IPS-NIHi11 (cell line): ENCODE results near the gene RNF144A.

ENCODE experiments used
- DNase-seq: peaks from one replicate; pipeline ENCODE4 v3.0.0; 2012; ENCODE audit warnings: mixed read lengths, low spot score

The RNF144A gene

DNA sequence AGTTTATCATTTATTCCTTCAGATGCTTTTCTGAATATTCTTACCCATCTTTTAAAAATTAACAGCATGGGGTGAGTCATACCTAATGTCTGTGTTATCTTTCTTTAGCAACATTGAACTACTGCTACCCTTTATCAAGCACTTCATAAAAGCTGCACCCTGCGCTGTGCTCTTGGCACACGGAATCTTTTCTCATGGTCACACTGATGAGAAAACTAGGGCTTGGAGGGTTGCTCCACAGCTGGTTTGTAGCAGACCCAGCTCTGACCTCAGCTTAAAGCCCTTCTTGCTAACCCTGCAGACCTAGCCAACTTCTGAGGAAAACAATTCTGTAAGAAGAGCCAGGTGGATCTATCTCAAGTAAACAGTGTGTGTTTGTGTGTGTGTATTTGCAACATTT is 106.3 kb downstream of the RNF144A start:
- no peak for DNase-seq

DNA sequence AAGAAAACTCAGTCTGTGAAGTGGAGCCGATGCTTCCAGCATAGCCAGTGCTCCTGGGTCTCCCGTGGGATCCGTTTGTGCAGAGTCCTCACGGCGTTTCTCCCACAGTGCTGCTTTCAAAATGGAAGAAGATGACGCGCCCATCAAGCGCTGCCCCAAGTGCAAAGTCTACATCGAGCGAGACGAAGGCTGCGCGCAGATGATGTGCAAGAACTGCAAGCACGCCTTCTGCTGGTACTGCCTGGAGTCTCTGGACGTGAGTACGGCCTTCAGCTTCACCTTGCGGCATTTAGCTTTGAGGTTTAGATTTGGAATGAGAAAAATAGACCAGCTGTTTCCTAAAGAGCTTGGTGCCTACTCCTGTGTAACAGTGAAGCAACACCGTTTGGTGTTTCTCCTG is 107.0 kb downstream of the RNF144A start:
- no peak for DNase-seq

DNA sequence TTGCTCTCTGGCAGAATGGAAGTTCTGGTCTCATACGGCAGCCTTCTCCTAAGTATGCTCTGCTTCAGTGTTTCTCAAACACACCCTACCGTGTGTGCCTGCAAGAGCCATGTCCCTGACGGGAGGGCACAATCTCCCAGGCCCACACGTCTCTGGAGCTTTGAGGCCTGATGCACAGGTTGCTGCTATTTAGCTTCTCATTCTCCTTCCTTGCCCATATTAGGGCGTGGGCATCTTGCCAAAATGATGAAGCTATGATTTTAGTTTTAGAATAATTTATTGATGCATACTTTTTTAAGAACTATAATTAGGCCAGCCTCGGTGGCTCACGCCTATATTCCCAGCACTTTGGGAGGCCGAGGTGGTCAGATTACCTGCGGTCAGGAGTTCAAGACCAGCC is 107.9 kb downstream of the RNF144A start:
- DNase-seq, result no peak

DNA sequence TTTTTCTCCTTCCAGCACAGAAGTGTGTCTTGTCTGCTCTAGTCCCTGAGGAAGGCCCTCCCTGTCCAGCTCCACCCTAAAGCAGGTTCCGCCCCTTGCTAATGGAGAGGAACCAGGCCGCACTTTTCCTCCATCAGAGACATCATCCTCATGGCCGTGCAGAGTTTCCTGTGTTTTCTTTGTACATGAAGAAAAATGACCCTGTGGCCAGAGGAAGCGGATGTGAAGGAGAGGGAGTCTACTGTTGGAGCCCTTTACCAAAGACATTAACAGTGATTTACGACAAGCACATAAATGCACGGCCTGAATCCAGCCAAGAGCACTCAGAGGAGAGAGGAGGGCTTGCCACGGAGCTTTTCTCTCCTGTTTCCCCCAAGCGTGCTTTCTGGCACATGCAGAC is 109.5 kb downstream of the RNF144A start:
- no peak for DNase-seq

DNA sequence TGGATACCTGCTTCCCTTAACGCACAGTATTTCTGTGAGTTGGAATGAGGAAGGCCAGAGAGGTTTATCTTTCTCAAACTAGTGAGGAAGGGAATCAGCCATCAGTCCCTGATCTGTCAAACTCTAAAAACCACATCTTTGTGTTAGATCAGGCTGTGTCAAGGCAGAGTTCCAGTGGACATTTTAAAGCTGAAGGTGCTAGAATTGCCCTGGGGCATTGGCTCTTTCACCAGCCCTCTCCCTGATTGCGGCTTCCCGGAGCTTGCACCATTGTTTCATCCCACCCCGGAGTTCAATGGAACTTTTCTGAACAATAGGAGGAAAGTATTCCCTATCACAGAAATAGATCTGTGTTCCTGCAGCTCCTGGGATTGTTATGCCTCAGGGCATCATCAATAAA is 110.2 kb downstream of the RNF144A start:
- no peak for DNase-seq

DNA sequence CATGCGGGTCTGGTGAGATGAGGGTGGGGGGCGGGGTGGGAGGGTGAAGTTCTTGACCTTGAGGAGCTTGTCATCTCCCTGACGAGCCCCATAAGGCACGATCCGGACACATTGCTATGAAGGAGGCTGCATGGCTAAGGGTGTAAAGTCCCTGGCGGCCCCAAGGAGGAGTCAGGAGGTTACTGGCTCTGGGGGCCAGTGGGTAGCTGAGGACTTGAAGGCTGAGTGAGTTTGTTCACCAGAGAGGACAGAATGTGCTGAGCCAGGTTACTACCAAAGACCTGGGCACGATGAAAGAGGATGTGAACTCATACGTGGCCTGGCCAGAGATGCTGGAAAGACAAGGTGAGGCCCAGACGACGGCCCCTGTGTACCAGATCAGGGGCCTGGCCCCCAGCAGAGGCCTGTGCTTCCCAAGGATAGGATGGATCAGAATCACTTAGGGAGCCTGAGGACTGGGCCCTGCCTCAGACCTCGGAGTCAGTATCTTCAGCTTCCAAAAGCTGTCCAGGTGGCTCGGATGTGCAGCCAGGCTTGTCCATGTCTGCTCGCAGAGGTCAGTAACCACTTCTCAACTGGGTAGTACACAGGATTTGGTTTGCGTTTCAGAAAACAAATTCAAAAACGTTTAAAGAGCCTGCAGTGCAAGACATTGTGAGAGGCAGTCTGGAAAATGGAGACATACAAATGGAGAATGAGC is 110.9 kb downstream of the RNF144A start:
- no peak for DNase-seq

DNA sequence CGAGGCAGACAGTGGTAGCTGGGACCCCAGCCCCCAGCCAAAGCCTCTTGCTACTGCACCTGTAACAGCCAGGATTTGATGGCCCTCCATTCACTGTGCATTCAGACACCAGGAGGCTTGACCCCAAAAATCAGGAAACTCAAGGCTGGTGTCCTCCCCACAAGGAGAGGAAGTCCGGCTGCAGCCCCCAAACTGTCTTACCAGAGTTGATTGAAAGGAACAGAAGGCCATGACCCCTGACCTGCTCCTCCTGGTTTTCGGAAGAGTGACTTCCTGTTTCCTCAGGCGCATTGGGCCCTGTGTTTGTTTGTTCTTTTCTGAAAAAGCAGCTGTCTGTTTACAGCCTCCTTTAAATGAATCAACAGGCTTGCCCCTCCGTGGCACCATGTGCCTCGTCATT is 111.6 kb downstream of the RNF144A start:
- no peak for DNase-seq

DNA sequence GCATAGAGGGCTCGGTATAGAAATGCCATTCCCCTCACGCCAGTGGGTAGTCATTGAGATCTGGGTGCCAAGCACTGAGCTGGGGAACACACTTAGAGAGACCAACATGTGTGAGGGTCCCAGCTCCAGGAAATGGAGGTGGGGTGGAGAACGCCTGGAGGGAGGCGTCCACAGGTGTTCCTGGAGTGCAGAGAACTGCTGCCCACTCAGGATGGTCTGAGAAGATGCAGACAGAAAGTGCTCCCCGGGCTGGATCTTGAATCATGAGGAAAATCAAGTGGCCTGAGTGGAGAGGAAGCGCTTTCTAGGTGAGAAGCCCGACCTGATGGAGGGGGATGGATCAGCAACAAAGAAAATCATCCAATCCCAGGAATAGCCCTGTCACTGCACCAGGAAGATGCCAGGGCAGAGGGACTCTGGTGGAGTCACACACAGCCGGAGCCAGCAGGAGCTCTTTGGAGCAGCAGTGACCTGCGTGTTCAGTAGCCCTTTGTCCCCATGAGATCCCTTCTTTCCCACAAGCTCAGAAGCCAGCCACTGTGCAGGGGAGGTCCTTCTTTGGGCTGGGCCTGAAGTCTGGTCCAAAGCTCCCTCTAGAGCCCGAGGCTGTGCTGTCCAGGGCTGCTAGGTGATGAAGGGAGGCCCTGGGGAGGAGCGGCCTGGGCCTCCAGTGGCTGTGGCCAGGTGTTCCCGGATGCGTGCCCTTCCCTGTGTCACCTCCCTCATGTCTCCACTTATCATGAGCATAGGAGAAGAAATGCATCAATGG is 112.3 kb downstream of the RNF144A start:
- DNase-seq, result no peak

DNA sequence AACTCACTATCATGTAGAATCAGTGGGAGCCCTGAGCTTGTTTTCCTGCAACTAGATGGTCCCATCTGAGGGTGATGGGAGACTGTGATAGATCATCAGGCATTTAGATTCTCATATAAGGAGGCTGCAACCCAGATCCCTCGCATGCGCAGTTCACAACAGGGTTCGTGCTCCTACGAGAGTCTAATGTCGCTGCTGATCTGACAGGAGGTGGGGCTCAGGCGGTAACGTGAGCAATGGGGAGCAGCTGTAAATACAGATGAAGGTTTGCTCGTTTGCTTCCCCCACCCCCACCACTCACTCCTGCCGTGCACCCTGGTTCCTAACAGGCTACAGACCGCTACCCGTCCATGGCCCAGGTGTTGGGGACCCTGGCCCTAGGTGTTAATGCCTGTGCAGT is 113.6 kb downstream of the RNF144A start:
- DNase-seq, result no peak

DNA sequence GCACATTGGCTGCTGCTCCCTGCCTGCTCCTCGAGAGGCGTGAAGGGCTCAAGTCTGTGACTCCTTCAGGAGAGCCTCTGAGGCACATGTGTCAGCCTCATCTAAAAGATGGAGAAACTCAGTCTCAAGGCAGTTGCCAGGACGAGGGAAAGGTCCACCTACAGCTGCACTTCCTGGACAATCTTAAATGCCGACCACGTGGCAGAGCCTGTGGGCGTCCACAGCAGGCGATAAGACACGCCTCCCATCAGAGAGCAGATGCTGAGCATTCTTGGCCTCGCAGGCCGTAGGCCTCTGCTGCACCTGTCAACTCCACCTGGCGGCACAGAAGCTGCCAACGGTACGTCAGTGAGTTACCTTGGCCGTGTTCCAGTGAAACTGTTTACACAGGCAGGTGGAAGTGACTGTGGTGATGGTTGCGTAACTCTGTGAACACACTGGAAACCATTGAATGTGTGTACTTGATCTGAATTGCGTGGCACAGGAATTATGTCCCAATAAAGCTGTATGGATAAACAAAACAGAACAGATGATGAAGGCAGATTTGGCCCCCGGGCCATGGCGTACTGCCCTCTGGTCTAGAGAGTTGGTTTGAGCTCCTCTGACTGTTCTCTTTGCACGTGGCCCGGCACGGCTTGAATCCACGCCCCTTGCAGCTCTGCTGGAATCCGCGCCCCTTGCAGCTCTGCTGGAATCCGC is 114.5 kb downstream of the RNF144A start:
- peak; percentile 47 for DNase-seq

DNA sequence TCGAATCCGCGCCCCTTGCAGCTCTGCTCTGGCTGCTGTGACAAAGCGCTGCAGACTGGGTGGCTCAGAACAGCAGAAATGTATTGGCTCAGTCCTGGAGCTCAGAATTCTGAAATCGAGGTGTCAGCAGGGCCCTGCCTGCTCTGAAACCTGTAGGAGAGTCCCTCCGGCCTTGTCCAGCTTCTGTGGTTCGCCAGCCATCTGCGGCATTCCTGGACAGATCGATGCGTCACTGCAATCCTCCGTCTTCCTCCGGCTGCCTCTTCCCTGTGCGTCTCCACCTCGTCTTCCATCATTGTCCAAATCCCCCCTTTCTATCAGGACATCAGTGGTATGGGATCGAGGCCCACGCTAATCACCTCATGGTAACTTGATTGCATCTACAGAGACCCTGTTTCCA is 115.2 kb downstream of the RNF144A start:
- DNase-seq, result no peak

DNA sequence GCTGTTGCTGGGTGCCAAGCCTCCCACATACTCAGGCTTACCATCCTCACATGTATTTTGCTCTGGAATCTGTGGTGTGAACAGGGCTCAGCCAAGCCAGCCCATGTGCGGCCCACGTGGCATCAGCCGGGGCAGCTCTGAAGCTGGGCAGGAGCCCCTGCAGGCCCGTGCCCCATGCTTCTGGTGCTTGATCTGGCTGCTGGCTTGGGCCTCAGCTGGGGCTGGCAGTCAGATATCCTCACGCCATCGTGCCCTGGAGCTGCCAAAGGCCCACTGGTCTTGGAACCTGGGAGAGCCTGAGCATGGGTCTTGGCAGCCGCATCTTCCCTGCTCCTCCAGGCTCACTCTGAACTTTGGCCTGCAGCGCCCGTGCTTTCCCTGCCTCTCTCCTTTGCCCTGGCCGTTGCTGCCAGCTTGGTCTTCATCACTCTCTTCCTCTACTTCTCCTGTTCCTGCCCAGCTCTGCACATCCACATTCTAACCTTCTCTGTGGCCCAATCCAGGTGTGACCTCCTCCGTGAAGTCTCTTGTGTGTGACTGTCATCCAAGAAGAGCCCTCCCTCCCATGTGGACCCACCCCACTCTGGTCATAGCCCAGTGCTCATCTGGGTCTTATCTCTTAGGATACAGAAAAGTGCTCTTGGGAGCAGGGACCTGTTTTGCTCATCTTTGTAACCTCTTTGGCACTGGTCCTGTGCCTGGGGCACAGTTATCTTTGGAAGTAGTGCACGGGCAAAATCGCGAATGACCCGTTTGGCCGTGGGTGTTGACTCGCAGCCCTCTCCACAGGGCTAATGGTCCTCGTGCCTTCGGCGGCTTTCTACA is 116.1 kb downstream of the RNF144A start:
- DNase-seq, result no peak

DNA sequence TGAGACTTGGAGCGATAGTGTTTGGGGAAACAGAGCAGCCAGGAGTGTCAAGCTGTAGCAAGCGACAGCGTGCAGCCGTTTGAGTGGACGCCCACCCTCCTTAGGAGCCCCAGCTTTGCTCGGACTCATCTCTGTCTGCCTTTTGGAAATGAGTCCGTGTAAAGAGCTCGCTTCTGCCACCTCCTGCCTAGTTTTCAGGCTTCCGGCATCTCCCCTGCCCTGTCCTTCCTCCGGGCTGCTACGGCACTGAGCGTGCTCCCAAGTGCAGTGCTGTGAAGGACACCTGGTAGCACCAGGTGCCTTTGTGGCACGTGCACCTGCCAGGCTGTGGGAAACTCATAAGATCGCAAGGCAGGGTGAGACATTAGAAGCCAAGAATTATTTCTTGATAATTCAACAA is 117.1 kb downstream of the RNF144A start:
- peak; percentile 29 for DNase-seq

DNA sequence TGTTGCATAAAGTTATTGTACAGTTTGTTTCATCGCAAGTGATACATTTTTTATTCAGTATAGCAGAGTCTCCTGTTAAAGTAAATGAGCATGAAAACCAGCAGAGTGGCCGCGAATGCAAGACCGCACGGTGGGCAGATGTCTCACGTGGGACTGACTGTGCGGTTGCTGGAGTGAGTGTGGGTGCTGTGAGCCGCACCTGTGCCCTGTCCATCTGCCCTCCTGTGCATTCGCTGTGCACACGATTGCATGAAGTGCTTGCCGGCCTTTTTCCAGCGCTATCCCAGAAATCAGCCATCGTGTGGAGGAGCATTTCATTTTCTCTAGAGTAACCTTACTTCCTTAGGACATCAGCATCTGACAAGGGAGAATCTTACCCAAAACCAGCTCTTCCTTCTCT is 118.7 kb downstream of the RNF144A start:
- DNase-seq, result no peak

DNA sequence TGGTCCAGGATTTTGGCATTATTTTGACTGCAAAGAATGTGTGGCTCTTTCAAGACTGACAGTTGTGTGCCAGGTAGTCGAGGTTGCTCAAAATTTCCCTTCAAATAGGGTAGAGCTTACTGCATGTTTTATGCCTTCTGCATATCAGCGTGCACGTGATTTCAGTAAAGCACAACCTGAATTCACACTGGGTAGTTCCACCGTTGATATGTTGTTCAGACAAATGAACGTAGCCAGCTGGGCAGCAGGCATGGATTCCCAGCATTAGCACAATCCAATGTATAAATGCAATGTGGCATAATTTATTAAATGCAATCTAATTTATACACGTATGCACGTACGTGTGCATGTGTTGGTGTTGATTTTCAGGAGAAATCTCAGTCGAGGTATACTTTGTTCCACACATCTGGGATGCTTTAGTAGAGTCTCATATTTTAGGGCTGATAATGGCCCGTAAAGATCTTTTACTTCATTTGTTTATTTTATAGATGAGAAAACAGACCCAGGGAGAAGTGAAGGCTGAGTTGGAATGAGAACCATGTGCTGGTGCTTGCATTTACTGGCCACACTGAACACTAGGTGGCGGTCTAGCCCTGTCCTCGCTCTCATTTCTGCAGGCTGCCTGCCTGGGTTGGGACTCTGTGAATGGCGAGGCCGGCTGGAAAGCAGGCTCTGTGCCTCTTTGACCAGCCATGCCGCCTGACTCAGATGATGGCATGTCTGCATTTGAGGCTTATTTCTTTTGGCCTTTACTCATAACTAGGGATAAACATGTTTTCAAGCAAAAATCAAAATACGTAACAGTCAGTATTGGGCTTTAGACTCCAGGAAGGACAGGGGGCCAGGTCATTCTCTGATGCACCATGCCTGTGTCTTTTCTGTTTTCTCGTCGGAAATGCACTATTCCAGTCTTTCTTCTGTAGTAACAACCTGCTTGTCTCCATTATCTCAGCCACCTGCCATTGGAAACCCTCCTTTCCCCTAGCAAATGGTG is 120.4 kb downstream of the RNF144A start:
- DNase-seq, result peak; percentile 80

DNA sequence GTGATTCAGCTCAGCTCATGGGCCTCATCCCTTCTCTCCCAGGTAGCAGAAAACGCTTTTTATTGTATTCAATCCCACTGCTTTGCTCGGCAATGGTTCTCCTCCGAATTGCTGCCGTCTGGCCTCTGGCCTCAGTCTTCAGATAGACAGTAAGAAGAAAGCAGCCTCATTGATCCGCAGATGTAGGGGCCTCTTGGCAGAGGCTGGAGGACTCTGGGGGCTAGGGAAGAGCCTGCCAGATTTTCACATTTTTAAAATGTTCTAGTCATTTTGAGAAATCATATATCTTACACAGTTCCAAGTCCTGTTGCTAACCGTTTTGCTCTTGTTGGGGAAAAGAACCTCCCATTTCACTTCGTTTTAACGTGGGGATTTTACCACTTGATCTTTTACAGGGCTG is 123.3 kb downstream of the RNF144A start:
- DNase-seq, result no peak

DNA sequence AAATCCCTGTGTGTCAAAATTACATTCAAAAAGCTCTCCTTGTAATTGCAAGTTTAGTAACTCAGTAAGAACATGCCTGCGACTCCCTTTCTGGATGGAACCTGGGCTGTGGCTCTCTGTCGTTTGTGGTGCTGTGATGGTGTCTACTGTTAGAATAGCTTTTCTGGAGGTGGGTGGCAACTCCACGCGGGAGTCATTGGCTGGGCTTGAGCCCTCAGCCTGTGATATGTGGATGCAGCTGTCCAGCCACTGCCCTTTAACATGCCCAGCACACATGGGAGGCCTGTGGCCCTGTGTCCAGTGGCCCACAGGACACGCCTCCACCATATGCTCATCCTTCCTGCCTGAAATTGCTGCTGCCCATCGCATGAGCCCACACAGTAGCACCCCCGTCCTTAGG is 124.2 kb downstream of the RNF144A start:
- DNase-seq, result no peak

DNA sequence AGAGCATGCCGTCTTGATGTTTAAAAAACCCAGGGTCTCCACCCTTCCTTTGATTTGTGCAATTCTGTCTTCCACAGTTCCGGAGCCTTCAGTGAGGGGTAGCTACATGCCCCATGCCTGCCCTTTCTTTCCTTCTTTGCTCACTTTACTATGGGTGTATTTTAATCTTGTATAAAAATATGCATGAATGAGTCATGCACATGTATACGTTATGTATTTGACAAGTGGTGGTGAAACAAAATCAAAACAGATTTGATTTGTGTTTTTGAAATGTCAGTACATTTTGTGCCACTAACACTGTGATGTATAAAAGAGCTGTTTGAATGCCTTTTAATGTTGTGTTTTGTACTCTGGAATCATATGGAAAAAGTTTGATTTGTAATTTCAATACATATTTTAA is 126.5 kb downstream of the RNF144A start:
- DNase-seq, result no peak

DNA sequence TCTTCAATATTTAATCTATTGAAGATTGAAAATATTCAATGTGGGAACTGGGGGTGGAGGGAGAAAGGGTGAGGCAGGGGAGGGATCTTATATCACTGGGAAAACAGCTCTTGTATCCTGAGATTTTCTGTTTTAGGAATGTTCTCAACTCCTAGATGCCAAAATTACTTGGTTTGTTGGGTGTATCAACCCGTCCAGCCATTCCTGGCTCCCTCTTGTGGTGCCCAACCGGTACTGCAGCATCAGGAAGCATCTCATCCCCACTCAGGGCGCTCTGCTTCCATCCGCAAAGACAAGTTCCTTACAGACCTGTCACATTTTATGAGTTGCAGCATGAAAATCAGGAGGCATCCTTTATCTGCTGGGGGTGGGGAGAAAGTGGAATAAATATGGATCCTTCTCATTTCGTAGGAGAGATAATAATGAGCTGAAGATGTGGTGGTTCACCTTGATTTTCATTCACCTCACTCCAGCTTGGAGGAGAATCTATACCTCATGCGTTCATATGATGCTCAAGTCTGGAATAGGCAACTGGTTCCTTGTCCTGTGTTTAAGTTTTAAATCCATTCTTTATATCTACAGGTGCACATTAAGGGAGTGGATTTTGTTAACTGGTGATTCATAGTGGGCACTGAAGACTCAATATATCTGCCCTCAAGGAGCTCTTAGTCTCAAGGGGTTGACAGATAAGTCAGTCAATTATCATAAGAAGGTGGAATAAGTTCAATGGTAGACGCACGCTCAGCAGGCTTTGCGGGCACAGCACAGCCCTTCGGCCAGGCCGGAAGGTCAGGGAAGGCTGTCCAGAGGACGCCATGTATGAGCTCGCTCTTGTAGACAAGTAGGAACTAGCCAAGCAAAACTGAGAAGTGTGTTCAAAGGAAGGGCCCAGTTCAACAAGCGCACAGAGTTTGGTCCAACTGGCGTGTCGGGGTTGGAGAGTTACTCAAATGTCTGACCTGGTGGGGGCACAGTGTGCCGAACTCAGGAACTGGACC is 127.3 kb downstream of the RNF144A start:
- peak; percentile 90 for DNase-seq
